Hepatocyte (in vitro differentiated cells): ENCODE measurements around the gene FGF12. TPM values are rescaled to one million over a fixed set of nuclear protein-coding genes. Genes with fewer than 3 reads are reported as not detected.
A peak's percentile ranks its signal among the peaks of the same experiment; 100 is the strongest.

Source experiments
- DNase-seq: peaks from one replicate; pipeline ENCODE4 v3.0.0-alpha.2; 2016; ENCODE audit warnings: low spot score
- H2AFZ ChIP-seq: fragments of 200-600 bp; sonication (generic); 2 replicates; pipeline ENCODE4 v1.6.0; 2016; ENCODE audit warnings: antibody characterized with exemption, mild to moderate bottlenecking
- H3K27ac ChIP-seq: fragments of 200-600 bp; sonication (generic); 2 replicates; pipeline ENCODE4 v1.5.1; 2016; ENCODE audit warnings: mild to moderate bottlenecking
- H3K27me3 ChIP-seq: fragments of 200-600 bp; sonication (generic); 2 replicates; pipeline ENCODE4 v1.6.1; 2016
- H3K36me3 ChIP-seq: fragments of 200-600 bp; sonication (generic); replicated peaks from 2 replicates; pipeline ENCODE4 v1.5.1; 2016; ENCODE audit warnings: low read depth; ENCODE audit not compliant: insufficient read depth
- H3K4me1 ChIP-seq: fragments of 200-600 bp; sonication (generic); 2 replicates; pipeline ENCODE4 v1.5.1; 2016; ENCODE audit warnings: mild to moderate bottlenecking, moderate library complexity; ENCODE audit not compliant: insufficient read depth
- H3K4me2 ChIP-seq: fragments of 200-600 bp; sonication (generic); 2 replicates; pipeline ENCODE4 v1.6.0; 2016
- H3K4me3 ChIP-seq: fragments of 200-600 bp; sonication (generic); 2 replicates; pipeline ENCODE4 v1.5.1; 2016; ENCODE audit warnings: mild to moderate bottlenecking
- H3K79me2 ChIP-seq: fragments of 200-600 bp; sonication (generic); 2 replicates; pipeline ENCODE4 v1.6.0; 2017; ENCODE audit warnings: mild to moderate bottlenecking
- H3K9me2 ChIP-seq: fragments of 200-600 bp; sonication (generic); replicated peaks from 2 replicates; pipeline ENCODE4 v1.6.0; 2017; ENCODE audit warnings: mild to moderate bottlenecking; ENCODE audit not compliant: insufficient read depth
- H3K9me3 ChIP-seq: fragments of 200-600 bp; sonication (generic); 2 replicates; pipeline ENCODE4 v1.5.1; 2016; ENCODE audit warnings: low read depth, mild to moderate bottlenecking
- H4K20me1 ChIP-seq: fragments of 200-600 bp; sonication (generic); 2 replicates; pipeline ENCODE4 v1.6.0; 2016; ENCODE audit warnings: mild to moderate bottlenecking; ENCODE audit not compliant: insufficient read depth, poor library complexity, severe bottlenecking
- EZH2 ChIP-seq: fragments of 200-600 bp; sonication (generic); IDR thresholded peaks from 2 replicates; pipeline ENCODE4 v1.6.1; 2016; ENCODE audit warnings: antibody characterized with exemption, mild to moderate bottlenecking, borderline replicate concordance
- EZH2phosphoT487 ChIP-seq: fragments of 200-600 bp; sonication (generic); IDR thresholded peaks from one replicate; pipeline ENCODE4 v1.6.1; 2018; ENCODE audit warnings: antibody characterized with exemption, mild to moderate bottlenecking, low read depth, moderate library complexity; ENCODE audit not compliant: unreplicated experiment, severe bottlenecking
- WGBS: methylation state at CpG from one replicate; pipeline ENCODE4 v1.1.6; 2016; ENCODE audit warnings: low lambda C conversion rate; ENCODE audit errors: missing lambda C conversion rate; 5-methylcytosine and 5-hydroxymethylcytosine counted together
- polyA plus RNA-seq: library from polyadenylated mRNA; unstranded; fragments of >200 nt; fragmentation: Nextera tagmentation; extraction: Ambion mirVana; gene quantifications from 2 replicates; pipeline ENCODE4 v1.2.1, GENCODE V29; 2016
- total RNA-seq: library from RNA; depleted of rRNA; stranded (reverse); fragments of >200 nt; gene quantifications from 2 replicates; pipeline ENCODE4 v1.2.3, GENCODE V29; 2014
- TF ChIP-seq, protein P1 (sequence below): fragments of 200-600 bp; sonication (generic); IDR thresholded peaks from 2 replicates; pipeline ENCODE4 v1.5.1; 2016; ENCODE audit warnings: antibody characterized with exemption, mild to moderate bottlenecking; ENCODE audit not compliant: poor library complexity

Gene FGF12
- total and polyA plus RNA-seq, 2 experiments from 2014 or later, result 2.1 TPM

DNA sequence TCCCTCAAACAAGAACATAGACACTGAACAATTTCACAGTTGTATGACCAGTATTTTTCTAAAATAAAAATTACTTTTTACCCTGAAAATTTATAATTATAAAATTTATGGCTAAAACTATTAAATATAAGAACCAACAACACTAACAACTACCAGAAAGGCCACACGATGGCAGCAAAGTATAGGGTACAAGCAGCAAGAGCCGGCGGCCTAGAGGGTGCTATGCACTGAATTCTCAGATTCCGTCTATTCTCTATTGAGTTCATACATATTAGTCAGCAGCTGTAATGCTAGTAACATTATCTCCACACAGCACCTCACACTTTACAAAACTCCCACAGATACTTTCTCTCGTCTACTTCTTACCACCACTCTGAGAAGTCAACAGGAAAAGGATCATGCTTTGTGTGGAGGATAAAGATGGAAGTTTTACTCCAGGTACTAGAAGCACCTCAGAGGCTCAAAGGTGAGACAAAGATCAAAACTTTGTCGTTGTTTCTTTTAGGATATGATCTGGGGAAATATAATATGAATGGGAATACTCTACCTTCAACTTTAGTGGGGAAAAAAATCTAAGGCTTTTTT, 160.5 kb downstream of the FGF12 start:
- H3K9me3 ChIP-seq, result no peaks in the 10 kb centered on the region
- no peak overlapping the region for H3K4me3 ChIP-seq
- H3K9me2 ChIP-seq, result no peaks in the 10 kb centered on the region
- H2AFZ ChIP-seq, result no peak overlapping the region
- DNase-seq, result peak; percentile 90
- WGBS, result 14% methylated on average over 6 of the region's 6 CpGs
- H3K27ac ChIP-seq, result no peak overlapping the region
- TF ChIP-seq EZH2 (no peak), EZH2phosphoT487 (no peak)
- TF ChIP-seq, protein P1, sequence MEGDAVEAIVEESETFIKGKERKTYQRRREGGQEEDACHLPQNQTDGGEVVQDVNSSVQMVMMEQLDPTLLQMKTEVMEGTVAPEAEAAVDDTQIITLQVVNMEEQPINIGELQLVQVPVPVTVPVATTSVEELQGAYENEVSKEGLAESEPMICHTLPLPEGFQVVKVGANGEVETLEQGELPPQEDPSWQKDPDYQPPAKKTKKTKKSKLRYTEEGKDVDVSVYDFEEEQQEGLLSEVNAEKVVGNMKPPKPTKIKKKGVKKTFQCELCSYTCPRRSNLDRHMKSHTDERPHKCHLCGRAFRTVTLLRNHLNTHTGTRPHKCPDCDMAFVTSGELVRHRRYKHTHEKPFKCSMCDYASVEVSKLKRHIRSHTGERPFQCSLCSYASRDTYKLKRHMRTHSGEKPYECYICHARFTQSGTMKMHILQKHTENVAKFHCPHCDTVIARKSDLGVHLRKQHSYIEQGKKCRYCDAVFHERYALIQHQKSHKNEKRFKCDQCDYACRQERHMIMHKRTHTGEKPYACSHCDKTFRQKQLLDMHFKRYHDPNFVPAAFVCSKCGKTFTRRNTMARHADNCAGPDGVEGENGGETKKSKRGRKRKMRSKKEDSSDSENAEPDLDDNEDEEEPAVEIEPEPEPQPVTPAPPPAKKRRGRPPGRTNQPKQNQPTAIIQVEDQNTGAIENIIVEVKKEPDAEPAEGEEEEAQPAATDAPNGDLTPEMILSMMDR, result peak; percentile 89
- H3K36me3 ChIP-seq, result no peaks in the 10 kb centered on the region
- H4K20me1 ChIP-seq, result no peaks in the 10 kb centered on the region
- no peaks in the 10 kb centered on the region for H3K79me2 ChIP-seq
- no peak overlapping the region for H3K4me2 ChIP-seq
- no peaks in the 10 kb centered on the region for H3K4me1 ChIP-seq
- H3K27me3 ChIP-seq, result no peaks in the 10 kb centered on the region

DNA sequence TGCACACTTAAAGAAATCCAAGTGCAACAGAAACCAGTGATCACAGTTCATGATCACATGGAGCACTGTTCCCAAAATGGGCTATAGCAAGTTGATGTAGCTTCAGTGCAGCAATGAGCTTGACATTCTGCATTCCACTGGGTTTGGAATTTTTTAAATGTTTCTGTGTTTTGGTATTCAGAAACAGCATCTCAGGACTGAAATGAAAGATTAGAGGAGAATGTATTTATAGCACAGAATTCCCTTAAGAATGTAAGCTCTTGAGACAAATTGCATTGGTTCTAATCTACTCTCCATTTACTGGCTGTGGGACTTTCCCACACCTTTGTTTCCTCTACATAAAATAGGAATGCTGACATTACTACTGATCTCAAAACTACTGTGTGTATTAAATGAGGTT, 162.7 kb downstream of the FGF12 start:
- H4K20me1 ChIP-seq, result no peaks in the 10 kb centered on the region
- no peak overlapping the region for H3K4me2 ChIP-seq
- H3K9me2 ChIP-seq, result no peaks in the 10 kb centered on the region
- H3K27me3 ChIP-seq, result no peaks in the 10 kb centered on the region
- TF ChIP-seq, protein P1, result no peak
- no peak for TF ChIP-seq EZH2phosphoT487
- no peak for TF ChIP-seq EZH2
- H3K79me2 ChIP-seq, result no peaks in the 10 kb centered on the region
- H3K4me3 ChIP-seq, result no peak overlapping the region
- no peak overlapping the region for H3K27ac ChIP-seq
- no peaks in the 10 kb centered on the region for H3K4me1 ChIP-seq
- H3K36me3 ChIP-seq, result no peaks in the 10 kb centered on the region
- DNase-seq, result no peak
- H2AFZ ChIP-seq, result no peak overlapping the region
- H3K9me3 ChIP-seq, result no peaks in the 10 kb centered on the region

DNA sequence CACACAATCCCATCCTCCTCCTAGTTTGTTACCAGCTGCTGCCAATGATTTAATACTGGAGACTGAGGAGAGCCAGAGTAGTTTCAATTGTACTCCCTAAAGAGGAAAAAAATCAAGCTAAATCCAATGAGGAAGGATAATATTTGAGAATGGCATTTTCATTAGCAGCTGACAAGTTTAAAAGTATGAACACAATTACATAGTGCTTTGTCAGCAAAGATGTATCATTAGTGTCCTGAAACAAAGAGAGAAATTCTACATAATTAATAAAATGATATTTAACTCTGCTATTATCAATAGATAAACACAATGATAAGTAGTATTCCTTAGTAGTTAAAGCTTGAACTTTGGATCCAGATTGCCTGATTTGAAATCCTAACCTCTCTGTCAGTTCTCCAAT, 163.9 kb downstream of the FGF12 start:
- Histone ChIP-seq H4K20me1 (no peaks in the 10 kb centered on the region), H3K4me1 (no peaks in the 10 kb centered on the region), H3K4me3 (no peak overlapping the region), H3K9me2 (no peaks in the 10 kb centered on the region), H3K79me2 (no peaks in the 10 kb centered on the region), H3K36me3 (no peaks in the 10 kb centered on the region), H2AFZ (no peak overlapping the region), H3K4me2 (no peak overlapping the region), H3K9me3 (no peaks in the 10 kb centered on the region), H3K27me3 (no peaks in the 10 kb centered on the region), H3K27ac (no peak overlapping the region)
- DNase-seq, result no peak
- no peak for TF ChIP-seq EZH2
- TF ChIP-seq, protein P1, result no peak

DNA sequence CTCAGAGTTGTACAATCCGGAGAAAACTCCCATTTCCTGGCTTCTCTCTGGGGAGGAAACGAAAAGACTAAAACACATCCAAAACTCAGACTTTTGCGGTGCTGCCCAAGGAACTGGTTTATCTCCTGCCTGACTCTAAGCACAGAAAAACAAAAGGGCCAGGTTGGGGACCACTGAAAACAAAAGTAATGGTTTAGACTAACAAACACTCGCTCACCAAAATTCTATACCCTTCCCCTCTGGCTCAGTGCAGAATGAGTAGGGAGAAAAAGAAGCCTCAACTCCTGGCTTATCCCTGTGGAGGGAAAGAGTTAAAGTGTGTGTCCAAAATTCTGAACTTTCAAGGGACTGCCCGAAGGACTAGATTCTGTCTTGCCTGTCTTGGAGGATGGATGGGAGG, 173.6 kb downstream of the FGF12 start:
- TF ChIP-seq EZH2 (no peak), EZH2phosphoT487 (no peak)
- TF ChIP-seq, protein P1, result no peak
- Histone ChIP-seq H3K9me3 (no peaks in the 10 kb centered on the region), H3K27me3 (no peaks in the 10 kb centered on the region), H3K4me1 (no peaks in the 10 kb centered on the region), H3K4me3 (no peak overlapping the region), H3K36me3 (no peaks in the 10 kb centered on the region), H4K20me1 (no peaks in the 10 kb centered on the region), H3K9me2 (no peaks in the 10 kb centered on the region), H3K79me2 (no peaks in the 10 kb centered on the region), H3K27ac (no peak overlapping the region), H3K4me2 (no peak overlapping the region), H2AFZ (no peak overlapping the region)
- no peak for DNase-seq
- 82% methylated on average over 5 of the region's 5 CpGs for WGBS
